ENCODE results near the gene MACIR.

MACIR gene

DNA sequence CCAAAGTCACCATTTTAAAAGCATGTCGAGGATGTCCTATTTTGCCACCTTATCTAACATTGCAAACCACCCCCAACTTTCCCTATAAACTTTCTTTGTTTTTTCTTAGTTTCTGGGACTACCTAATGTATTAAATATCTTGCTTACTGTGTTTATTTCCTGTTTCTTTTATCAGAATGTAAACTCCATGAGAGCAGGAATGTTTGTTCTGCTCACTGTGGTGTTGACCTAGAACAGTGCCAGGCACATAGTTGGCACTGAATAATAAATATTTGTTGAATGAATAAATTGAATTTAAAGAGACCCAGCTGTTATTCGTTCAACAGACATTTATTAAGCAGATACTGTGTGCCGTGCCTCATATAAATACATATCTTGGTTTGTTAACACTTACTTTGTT, 35.2 kb downstream of the MACIR start:
- H3K4me3 ChIP-seq (ENCODE audit: low read depth, low read length) = no peak overlapping the region
- in situ Hi-C loops (cut with HindIII; ENCODE audit: low sequenced_read_pairs) = no loop called here
- DNase-seq (ENCODE audit: low read depth) = no peak
- TF ChIP-seq, protein P1, sequence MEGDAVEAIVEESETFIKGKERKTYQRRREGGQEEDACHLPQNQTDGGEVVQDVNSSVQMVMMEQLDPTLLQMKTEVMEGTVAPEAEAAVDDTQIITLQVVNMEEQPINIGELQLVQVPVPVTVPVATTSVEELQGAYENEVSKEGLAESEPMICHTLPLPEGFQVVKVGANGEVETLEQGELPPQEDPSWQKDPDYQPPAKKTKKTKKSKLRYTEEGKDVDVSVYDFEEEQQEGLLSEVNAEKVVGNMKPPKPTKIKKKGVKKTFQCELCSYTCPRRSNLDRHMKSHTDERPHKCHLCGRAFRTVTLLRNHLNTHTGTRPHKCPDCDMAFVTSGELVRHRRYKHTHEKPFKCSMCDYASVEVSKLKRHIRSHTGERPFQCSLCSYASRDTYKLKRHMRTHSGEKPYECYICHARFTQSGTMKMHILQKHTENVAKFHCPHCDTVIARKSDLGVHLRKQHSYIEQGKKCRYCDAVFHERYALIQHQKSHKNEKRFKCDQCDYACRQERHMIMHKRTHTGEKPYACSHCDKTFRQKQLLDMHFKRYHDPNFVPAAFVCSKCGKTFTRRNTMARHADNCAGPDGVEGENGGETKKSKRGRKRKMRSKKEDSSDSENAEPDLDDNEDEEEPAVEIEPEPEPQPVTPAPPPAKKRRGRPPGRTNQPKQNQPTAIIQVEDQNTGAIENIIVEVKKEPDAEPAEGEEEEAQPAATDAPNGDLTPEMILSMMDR (IDR thresholded peaks at IDR 0.05; ENCODE audit: low read depth, low read length, missing control alignments) = no peak

DNA sequence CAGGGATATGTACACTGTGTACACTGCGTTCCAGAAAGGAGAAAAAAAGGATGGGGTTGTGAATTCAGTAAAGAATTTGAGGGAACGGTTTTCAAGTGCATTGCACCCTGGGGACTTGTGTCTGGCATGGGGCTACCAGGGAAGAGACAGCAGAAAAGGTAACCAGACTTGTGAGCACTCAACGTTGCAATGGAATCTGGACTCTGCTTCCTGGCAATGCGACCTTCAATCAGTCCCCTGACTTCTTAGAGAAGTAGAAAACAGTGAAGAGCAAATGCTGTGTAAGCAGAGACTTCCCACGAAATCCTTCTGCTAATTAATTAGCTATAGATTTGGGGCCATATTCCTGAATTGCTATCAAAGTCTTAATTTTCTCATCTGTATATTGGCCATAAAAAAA, 36.3 kb downstream of the MACIR start:
- no peak for DNase-seq (ENCODE audit: low read depth)
- in situ Hi-C loops (cut with HindIII; ENCODE audit: low sequenced_read_pairs) = no loop called here
- H3K4me3 ChIP-seq (ENCODE audit: low read depth, low read length) = no peak overlapping the region
- TF ChIP-seq, protein P1 (IDR thresholded peaks at IDR 0.05; ENCODE audit: low read depth, low read length, missing control alignments) = no peak

DNA sequence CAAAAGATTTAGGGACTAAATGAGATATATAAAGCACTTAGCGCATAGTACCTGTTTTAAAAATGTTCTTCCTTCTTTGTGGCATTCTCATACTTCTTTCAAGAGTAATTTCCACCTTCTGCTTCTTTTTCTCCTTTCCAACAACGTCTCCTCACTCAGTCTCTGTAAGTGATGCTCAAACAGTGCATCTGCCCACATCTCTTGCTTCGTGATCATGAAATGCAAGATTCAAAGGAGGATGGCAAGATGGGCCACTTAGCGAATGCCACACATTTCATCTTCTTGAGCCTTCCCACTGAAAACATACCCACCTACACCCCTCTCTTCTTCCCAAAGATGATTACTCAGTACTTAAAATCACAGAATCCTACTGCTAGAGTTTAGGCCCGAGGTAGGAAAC, 36.9 kb downstream of the MACIR start:
- in situ Hi-C loops (cut with HindIII; ENCODE audit: low sequenced_read_pairs) = no loop called here
- TF ChIP-seq, protein P1 (IDR thresholded peaks at IDR 0.05; ENCODE audit: low read depth, low read length, missing control alignments) = no peak
- H3K4me3 ChIP-seq (ENCODE audit: low read depth, low read length) = no peak overlapping the region
- DNase-seq (ENCODE audit: low read depth) = no peak

DNA sequence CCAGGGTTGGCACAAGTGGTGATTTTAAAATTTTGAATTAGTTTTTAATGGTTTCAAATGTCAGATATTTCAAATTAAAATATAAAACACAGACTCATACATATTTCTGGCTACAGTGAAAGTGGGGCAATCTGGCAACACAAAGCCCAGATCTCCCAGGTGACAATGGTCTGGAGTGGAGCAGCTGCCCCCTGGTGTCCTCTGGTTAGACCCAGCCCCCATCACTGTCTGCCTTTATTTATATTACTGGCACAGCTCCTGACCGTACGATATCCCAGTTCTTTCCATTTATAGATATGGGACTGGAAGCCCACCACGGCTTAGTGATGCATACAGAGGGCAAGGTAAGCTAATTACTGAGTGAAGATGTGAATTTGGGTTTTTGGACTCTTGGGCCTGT, 37.3 kb downstream of the MACIR start:
- TF ChIP-seq, protein P1 (IDR thresholded peaks at IDR 0.05; ENCODE audit: low read depth, low read length, missing control alignments) = no peak
- in situ Hi-C loops (cut with HindIII; ENCODE audit: low sequenced_read_pairs) = no loop called here
- H3K4me3 ChIP-seq (ENCODE audit: low read depth, low read length) = no peak overlapping the region
- DNase-seq (ENCODE audit: low read depth) = no peak

DNA sequence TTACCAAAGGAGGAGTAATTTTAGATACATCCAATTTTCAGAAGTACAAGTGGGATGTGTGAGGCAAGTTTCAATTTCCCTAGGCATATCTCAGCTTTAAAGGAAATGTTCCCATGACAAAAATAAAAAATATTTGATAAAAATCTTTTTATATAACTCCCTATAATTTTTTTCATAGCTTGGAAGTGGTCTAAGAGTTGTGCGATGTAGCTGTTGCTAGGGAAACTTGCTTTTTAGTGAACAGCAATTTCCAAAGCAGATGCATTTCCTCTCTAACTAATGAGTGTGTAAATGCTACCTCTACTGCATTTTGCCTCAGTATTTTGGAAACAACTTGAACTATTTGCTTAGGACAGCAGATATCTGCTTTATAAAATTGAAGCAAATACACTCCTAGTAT, 39.6 kb downstream of the MACIR start:
- TF ChIP-seq, protein P1 (IDR thresholded peaks at IDR 0.05; ENCODE audit: low read depth, low read length, missing control alignments) = no peak
- no peak for DNase-seq (ENCODE audit: low read depth)
- no peak overlapping the region for H3K4me3 ChIP-seq (ENCODE audit: low read depth, low read length)
- in situ Hi-C loops (cut with HindIII; ENCODE audit: low sequenced_read_pairs) = no loop called here

DNA sequence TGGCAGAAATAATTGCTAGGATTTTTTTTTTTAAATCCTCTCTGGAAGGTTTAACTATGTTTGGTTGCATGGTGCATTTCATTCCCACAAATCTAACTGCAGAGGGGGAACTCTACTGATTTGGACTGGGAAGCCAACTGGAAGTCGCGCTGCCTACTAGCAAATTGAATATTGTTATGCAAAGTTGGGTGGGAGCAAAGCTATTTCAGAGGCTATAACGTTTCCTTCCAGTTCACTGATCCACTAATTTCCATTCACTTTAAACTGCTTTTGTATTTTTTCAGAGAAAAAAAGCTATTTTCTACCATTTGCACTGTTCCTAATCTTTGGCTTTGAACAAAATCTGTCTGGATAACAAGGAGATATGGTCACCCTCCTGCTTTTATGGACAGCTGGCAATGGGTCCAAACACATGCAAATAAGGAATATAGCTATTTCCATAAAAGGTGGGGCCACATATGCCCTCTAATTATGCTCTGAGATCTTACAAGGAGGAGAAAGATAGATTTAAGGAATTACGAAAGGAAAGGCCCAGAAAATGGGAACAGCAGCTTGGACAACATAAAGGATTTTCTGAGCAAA, 40.1 kb downstream of the MACIR start:
- no peak for DNase-seq (ENCODE audit: low read depth)
- in situ Hi-C loops (cut with HindIII; ENCODE audit: low sequenced_read_pairs) = no loop called here
- no peak overlapping the region for H3K4me3 ChIP-seq (ENCODE audit: low read depth, low read length)
- TF ChIP-seq, protein P1 (IDR thresholded peaks at IDR 0.05; ENCODE audit: low read depth, low read length, missing control alignments) = no peak

Measured in astrocyte of the cerebellum (primary cell).